HepG2 (cell line): Measurements from ENCODE around the gene DTYMK. TPM values are rescaled to one million over a fixed set of nuclear protein-coding genes. Genes with fewer than 3 reads are reported as not detected.

Experiments
- AHR ChIP-seq: IDR thresholded peaks from 2 replicates; pipeline ENCODE4 v1.6.1; 2018; ENCODE audit warnings: missing genetic modification reagents, missing compliant biosample characterization
- FOXP1 ChIP-seq, 2 experiments: fragments of 450-650 bp in 1 of 2; IDR thresholded peaks; 2 replicates each; pipeline ENCODE4 v1.6.1; 2017 to 2018; ENCODE audit warnings: antibody characterized with exemption in 1 of 2
- GMEB1 ChIP-seq: sonication (generic); formaldehyde crosslinking; IDR thresholded peaks from 2 replicates; pipeline ENCODE4 v1.5.1; 2020; ENCODE audit warnings: missing genetic modification reagents, mild to moderate bottlenecking, borderline replicate concordance
- GPN1 ChIP-seq: sonication (generic); formaldehyde crosslinking; IDR thresholded peaks from 2 replicates; pipeline ENCODE4 v1.5.1; 2020; ENCODE audit warnings: missing genetic modification reagents, borderline replicate concordance
- HES4 ChIP-seq: sonication (generic); formaldehyde crosslinking; IDR thresholded peaks from 2 replicates; pipeline ENCODE4 v1.9.0; 2021; ENCODE audit warnings: mild to moderate bottlenecking, missing genetic modification reagents, borderline replicate concordance
- MED8 ChIP-seq: sonication (generic); formaldehyde crosslinking; IDR thresholded peaks from 2 replicates; pipeline ENCODE4 v1.8.1; 2023; ENCODE audit warnings: mild to moderate bottlenecking, missing genetic modification reagents; ENCODE audit not compliant: insufficient replicate concordance
- RFXANK ChIP-seq: IDR thresholded peaks from 2 replicates; pipeline ENCODE4 v1.6.1; 2016
- SETDB1 ChIP-seq: sonication (generic); formaldehyde crosslinking; IDR thresholded peaks from 2 replicates; pipeline ENCODE4 v1.5.1; 2020; ENCODE audit warnings: missing genetic modification reagents, mild to moderate bottlenecking, borderline replicate concordance
- ZBTB40 ChIP-seq, 2 experiments: fragments of 450-650 bp in 1 of 2; sonication (generic) in 1 of 2; formaldehyde crosslinking in 1 of 2; IDR thresholded peaks; 2 replicates each; pipeline versions ENCODE4 v1.6.1 to v1.8.0; 2016 to 2022; ENCODE audit warnings: antibody characterized with exemption in 1 of 2, mild to moderate bottlenecking in 1 of 2, missing genetic modification reagents in 1 of 2
- ZNF234 ChIP-seq: sonication (generic); formaldehyde crosslinking; conservative IDR thresholded peaks from 2 replicates; pipeline ENCODE4 v1.5.1; 2020; ENCODE audit warnings: mild to moderate bottlenecking, missing genetic modification reagents
- ZNF333 ChIP-seq: sonication (generic); formaldehyde crosslinking; IDR thresholded peaks from 2 replicates; pipeline ENCODE4 v1.4.0; 2020; ENCODE audit warnings: mild to moderate bottlenecking, missing genetic modification reagents, borderline replicate concordance
- ZNF367 ChIP-seq: sonication (generic); formaldehyde crosslinking; IDR thresholded peaks from 2 replicates; pipeline ENCODE4 v1.4.0; 2020; ENCODE audit warnings: missing genetic modification reagents, borderline replicate concordance
- ZNF619 ChIP-seq: sonication (generic); formaldehyde crosslinking; IDR thresholded peaks from 2 replicates; pipeline ENCODE4 v1.4.0; 2020; ENCODE audit warnings: mild to moderate bottlenecking, missing genetic modification reagents
- ZNF713 ChIP-seq: sonication (generic); formaldehyde crosslinking; IDR thresholded peaks from 2 replicates; pipeline ENCODE4 v1.4.0; 2020; ENCODE audit warnings: mild to moderate bottlenecking, missing genetic modification reagents
- ZNF792 ChIP-seq: IDR thresholded peaks from 2 replicates; pipeline ENCODE4 v1.6.1; 2016
- polyA plus RNA-seq, 8 experiments: library from polyadenylated mRNA; depleted of rRNA in 3 of 8; stranded (reverse) in 7 of 8; unstranded in 1 of 8; fragments of >200 nt; fragmentation: Illumina TruSeq in 4 of 8; extraction: Trizol in 4 of 8; gene quantifications; 2 replicates each; pipeline versions ENCODE4 v1.2.1 to v1.2.3, GENCODE V29; 2011 to 2016; ENCODE audit warnings: low read depth in 4 of 8, missing spikeins in 1 of 8, mixed read lengths in 1 of 8; ENCODE audit not compliant: insufficient read depth in 1 of 8
- total RNA-seq, 5 experiments: library from RNA; depleted of rRNA; stranded (reverse); fragments of >200 nt; fragmentation: Illumina TruSeq; extraction: Trizol; gene quantifications; 2 replicates each; pipeline ENCODE4 v1.2.3, GENCODE V29; 2016; ENCODE audit warnings: low read depth in 1 of 5
- TF ChIP-seq, protein P1 (sequence below): sonication (generic); formaldehyde crosslinking; IDR thresholded peaks from 2 replicates; pipeline ENCODE4 v1.5.0; 2020; ENCODE audit warnings: mild to moderate bottlenecking, missing genetic modification reagents

DTYMK gene
- total and polyA plus RNA-seq, 2 of the 13 experiments (the other 11 are each of a cell fraction or from before 2014, with no cell fraction given): 57.5 to 134 TPM

- TF ChIP-seq ZBTB40 (IDR thresholded peaks at IDR 0.05): no peak
- TF ChIP-seq ZBTB40 (CRISPR knock-in tag; IDR thresholded peaks at IDR 0.05): no peak
- TF ChIP-seq AHR (CRISPR knock-in tag): no peak
- no peak for TF ChIP-seq FOXP1 (IDR thresholded peaks at IDR 0.05)
- no peak for TF ChIP-seq FOXP1 (CRISPR knock-in tag; IDR thresholded peaks at IDR 0.05)
- no peak for TF ChIP-seq ZNF333 (CRISPR knock-in tag)
- no peak for TF ChIP-seq GPN1
- TF ChIP-seq ZNF367: no peak
- TF ChIP-seq, protein P1, sequence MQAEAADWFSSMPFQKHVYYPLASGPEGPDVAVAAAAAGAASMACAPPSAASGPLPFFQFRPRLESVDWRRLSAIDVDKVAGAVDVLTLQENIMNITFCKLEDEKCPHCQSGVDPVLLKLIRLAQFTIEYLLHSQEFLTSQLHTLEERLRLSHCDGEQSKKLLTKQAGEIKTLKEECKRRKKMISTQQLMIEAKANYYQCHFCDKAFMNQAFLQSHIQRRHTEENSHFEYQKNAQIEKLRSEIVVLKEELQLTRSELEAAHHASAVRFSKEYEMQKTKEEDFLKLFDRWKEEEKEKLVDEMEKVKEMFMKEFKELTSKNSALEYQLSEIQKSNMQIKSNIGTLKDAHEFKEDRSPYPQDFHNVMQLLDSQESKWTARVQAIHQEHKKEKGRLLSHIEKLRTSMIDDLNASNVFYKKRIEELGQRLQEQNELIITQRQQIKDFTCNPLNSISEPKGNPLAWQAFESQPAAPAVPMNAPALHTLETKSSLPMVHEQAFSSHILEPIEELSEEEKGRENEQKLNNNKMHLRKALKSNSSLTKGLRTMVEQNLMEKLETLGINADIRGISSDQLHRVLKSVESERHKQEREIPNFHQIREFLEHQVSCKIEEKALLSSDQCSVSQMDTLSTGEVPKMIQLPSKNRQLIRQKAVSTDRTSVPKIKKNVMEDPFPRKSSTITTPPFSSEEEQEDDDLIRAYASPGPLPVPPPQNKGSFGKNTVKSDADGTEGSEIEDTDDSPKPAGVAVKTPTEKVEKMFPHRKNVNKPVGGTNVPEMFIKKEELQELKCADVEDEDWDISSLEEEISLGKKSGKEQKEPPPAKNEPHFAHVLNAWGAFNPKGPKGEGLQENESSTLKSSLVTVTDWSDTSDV (CRISPR knock-in tag): 0 out of 2 replicates have a peak, but pooled peaks have one; percentile 27
- TF ChIP-seq ZNF713: no peak
- no peak for TF ChIP-seq RFXANK (CRISPR knock-in tag)
- no peak for TF ChIP-seq ZNF234 (CRISPR knock-in tag)
- TF ChIP-seq SETDB1: no peak
- TF ChIP-seq HES4 (CRISPR knock-in tag): no peak
- TF ChIP-seq ZNF619 (CRISPR knock-in tag): no peak
- no peak for TF ChIP-seq GMEB1 (CRISPR knock-in tag)
- no peak for TF ChIP-seq MED8 (CRISPR knock-in tag)
- TF ChIP-seq ZNF792: no peak
Observed at GRCh38 chr2:241724259-241724974, 37.8 kb upstream of the DTYMK start (continued).
